HG02885 (cell line): ENCODE results near the gene PLK3.

ENCODE experiments used
- ATAC-seq: cut with Tn5 transposase; IDR thresholded peaks from one replicate; pipeline ENCODE4 v1.9.1; 2021; ENCODE audit warnings: mild to moderate bottlenecking; ENCODE audit not compliant: unreplicated experiment, poor library complexity

PLK3 gene

GRCh38 chr1:44849575-44850132 is 49.5 kb downstream of the PLK3 start:
- ATAC-seq, result no peak

- no peak for ATAC-seq
Measured at GRCh38 chr1:44851308-44851707, 51.1 kb downstream of the PLK3 start.

- ATAC-seq, result no peak
Measured at GRCh38 chr1:44853201-44853600, 53.0 kb downstream of the PLK3 start.

- ATAC-seq, result no peak
Measured at GRCh38 chr1:44854970-44855369, 54.8 kb downstream of the PLK3 start.
